A673 (cell line): ENCODE measurements around the gene ANKMY1. TPM values are rescaled to one million over a fixed set of nuclear protein-coding genes. Genes with fewer than 3 reads are reported as not detected.

ENCODE experiments used
- BruUV-seq: library from RNA; stranded (reverse); fragments of 400-500 nt; replicated peaks from 2 replicates; lab custom pipeline; 2021; lab: Mats Ljungman, UMichigan
- CTCF ChIA-PET: fragments of 300-600 bp; sonication (Branson Sonifier 250); formaldehyde crosslinking; loops from one replicate; lab custom pipeline; 2022; ENCODE audit warnings: antibody characterized with exemption; lab: Charles Lee
- POLR2A ChIA-PET: fragments of 300-600 bp; sonication (Branson Sonifier 250); formaldehyde crosslinking; loops from one replicate; lab custom pipeline; 2022; ENCODE audit warnings: antibody characterized with exemption; ENCODE audit not compliant: low non-redundant PET; lab: Charles Lee
- DNase-seq: peaks from one replicate; pipeline ENCODE4 v3.0.0-alpha.2; 2015; ENCODE audit warnings: low spot score
- H3K27ac ChIP-seq: fragments of 200-600 bp; sonication (generic); 2 replicates; pipeline ENCODE4 v1.5.1; 2016; ENCODE audit warnings: mixed run types, low read depth, mild to moderate bottlenecking, mixed read lengths, antibody characterized with exemption, low read length; ENCODE audit not compliant: poor library complexity, severe bottlenecking
- H3K27me3 ChIP-seq: fragments of 200-600 bp; sonication (generic); replicated peaks from 2 replicates; pipeline ENCODE4 v1.6.1; 2017; ENCODE audit warnings: mixed run types, low read depth, mild to moderate bottlenecking, mixed read lengths, antibody characterized with exemption, low read length; ENCODE audit not compliant: insufficient read depth, poor library complexity
- H3K36me3 ChIP-seq: fragments of 200-600 bp; sonication (generic); 2 replicates; pipeline ENCODE4 v1.6.1; 2016; ENCODE audit warnings: mixed run types, mild to moderate bottlenecking, mixed read lengths, antibody characterized with exemption, low read length; ENCODE audit not compliant: insufficient read depth, poor library complexity, severe bottlenecking
- H3K4me1 ChIP-seq: fragments of 200-600 bp; sonication (generic); 2 replicates; pipeline ENCODE4 v1.6.1; 2017; ENCODE audit warnings: mixed run types, mild to moderate bottlenecking, mixed read lengths, antibody characterized with exemption, low read length; ENCODE audit not compliant: insufficient read depth, poor library complexity, severe bottlenecking
- H3K4me3 ChIP-seq: fragments of 200-600 bp; sonication (generic); 2 replicates; pipeline ENCODE4 v1.5.1; 2016; ENCODE audit warnings: low read depth, mixed run types, mild to moderate bottlenecking, mixed read lengths, low read length; ENCODE audit not compliant: poor library complexity, severe bottlenecking
- H3K9me3 ChIP-seq: fragments of 200-600 bp; sonication (generic); 2 replicates; pipeline ENCODE4 v1.6.1; 2016; ENCODE audit warnings: mixed run types, low read depth, mild to moderate bottlenecking, mixed read lengths, antibody characterized with exemption, low read length; ENCODE audit not compliant: poor library complexity, severe bottlenecking
- CTCF ChIP-seq: fragments of 300-800, 200-600 bp; sonication (generic); conservative IDR thresholded peaks from 2 replicates; pipeline ENCODE4 v1.5.1; 2017; ENCODE audit warnings: low read depth, mild to moderate bottlenecking, antibody characterized with exemption, low read length, moderate library complexity, mixed read lengths
- EZH2 ChIP-seq: fragments of 200-600 bp; sonication (generic); IDR thresholded peaks from 2 replicates; pipeline ENCODE4 v1.6.1; 2017; ENCODE audit warnings: borderline replicate concordance, low read depth, mild to moderate bottlenecking, mixed read lengths, antibody characterized with exemption, low read length; ENCODE audit not compliant: poor library complexity, severe bottlenecking
- intact Hi-C: fragments of 100-400 bp; cut with micrococcal nuclease; formaldehyde crosslinking; loops from one replicate; pipeline ENCODE4 v1.10.0; 2022; ENCODE audit not compliant: unreplicated experiment
- microRNA-seq: library from miRNA; unstranded; fragments of <30 nt; microRNA quantifications from one replicate; pipeline ENCODE4 v1.2.0, GENCODE V29; 2021
- total RNA-seq: library from RNA; stranded (reverse); gene quantifications from 2 replicates; pipeline ENCODE4 v1.2.3, GENCODE V29; 2021

The ANKMY1 gene
- total RNA-seq, 1 experiment from 2014 or later, result 21.8 TPM

GRCh38 chr2:240430595-240430994 lies 127.2 kb downstream of the ANKMY1 start:
- H3K27ac ChIP-seq, result no peak overlapping the region
- H3K27me3 ChIP-seq, result no peaks in the 10 kb centered on the region
- POLR2A ChIA-PET, result no interaction called here
- intact Hi-C loops, result no loop called here
- H3K9me3 ChIP-seq, result no peaks in the 10 kb centered on the region
- H3K4me3 ChIP-seq, result no peak overlapping the region
- CTCF ChIA-PET, result no interaction called here
- TF ChIP-seq EZH2 (no peak), CTCF (no peak)
- no TSS peak for BruUV-seq
- peaks cover 6% of the 10 kb centered on the region for H3K4me1 ChIP-seq
- no peak for DNase-seq
- H3K36me3 ChIP-seq, result no peaks in the 10 kb centered on the region

GRCh38 chr2:240429872-240430491 lies 127.8 kb downstream of the ANKMY1 start:
- no peak for DNase-seq
- peaks cover 6% of the 10 kb centered on the region for H3K4me1 ChIP-seq
- ChIA-PET POLR2A (no interaction called here), CTCF (no interaction called here)
- no peaks in the 10 kb centered on the region for H3K27me3 ChIP-seq
- TF ChIP-seq EZH2 (no peak), CTCF (no peak)
- H3K36me3 ChIP-seq, result no peaks in the 10 kb centered on the region
- intact Hi-C loops, result no loop called here
- no peaks in the 10 kb centered on the region for H3K9me3 ChIP-seq
- no peak overlapping the region for H3K27ac ChIP-seq
- no TSS peak for BruUV-seq
- H3K4me3 ChIP-seq, result no peak overlapping the region

Small RNA genes lying within 50 kb of the gene (microRNA-seq; reads per million reads assigned to microRNA genes)
- 1,173 reads per million, percentile 82 among the genes with 10 or more reads in this experiment for gene MIR149

Other genes with a start within 250 kb of the ANKMY1 start
- 21.2 and 21.9 TPM in 2 replicates for gene GPC1, start 122.3 kb downstream of the ANKMY1 start, total RNA-seq
- 4.9 and 5.1 TPM in 2 replicates for gene DUSP28, start 2.4 kb upstream of the ANKMY1 start, total RNA-seq
- gene RNPEPL1, start 10.5 kb upstream of the ANKMY1 start, total RNA-seq, result 26.5 and 29.4 TPM in 2 replicates
- gene CAPN10, start 28.7 kb upstream of the ANKMY1 start, total RNA-seq, result 43.4 and 43.5 TPM in 2 replicates
- 2.7 and 2.9 TPM in 2 replicates for gene GPR35, start 67.5 kb upstream of the ANKMY1 start, total RNA-seq
- gene AQP12B, start 124.9 kb upstream of the ANKMY1 start, total RNA-seq, result not detected in 2 replicates
- not detected in 2 replicates for gene AQP12A, start 133.9 kb upstream of the ANKMY1 start, total RNA-seq